HUES6 (cell line): ENCODE results near the gene SPSB1.

ENCODE experiments used
- H3K27ac ChIP-seq: 2 replicates; pipeline ENCODE4 v1.7.0; 2013; ENCODE audit warnings: low read depth, mild to moderate bottlenecking, low read length, inconsistent platforms
- H3K27me3 ChIP-seq: 2 replicates; pipeline ENCODE4 v1.6.1; 2013; ENCODE audit warnings: low read length; ENCODE audit not compliant: control insufficient read depth, insufficient read depth
- H3K36me3 ChIP-seq: 2 replicates; pipeline ENCODE4 v1.6.1; 2013; ENCODE audit warnings: low read length; ENCODE audit not compliant: control insufficient read depth, insufficient read depth
- H3K4me1 ChIP-seq: 2 replicates; pipeline ENCODE4 v1.6.1; 2013; ENCODE audit warnings: low read length; ENCODE audit not compliant: control insufficient read depth, insufficient read depth
- H3K4me3 ChIP-seq: 2 replicates; pipeline ENCODE4 v1.5.1; 2013; ENCODE audit warnings: low read depth, low read length
- H3K9ac ChIP-seq: one replicate; pipeline ENCODE4 v1.6.1; 2013; ENCODE audit warnings: mild to moderate bottlenecking, low read length
- H3K9me3 ChIP-seq: 2 replicates; pipeline ENCODE4 v1.6.1; 2013; ENCODE audit warnings: low read depth, low read length; ENCODE audit not compliant: control insufficient read depth, insufficient read depth

SPSB1 gene

GRCh38 chr1:9262096-9262986, 30.4 kb upstream of the SPSB1 start:
- Histone ChIP-seq H3K27me3 (no peaks in the 10 kb centered on the region), H3K36me3 (peaks cover 9% of the 10 kb centered on the region; the same call in 1 of the 2 replicates), H3K9me3 (peaks cover 26% of the 10 kb centered on the region), H3K4me1 (peaks cover 2% of the 10 kb centered on the region; the same call in 1 of the 2 replicates), H3K9ac (no peak overlapping the region), H3K27ac (no peak overlapping the region), H3K4me3 (no peak overlapping the region)

DNA sequence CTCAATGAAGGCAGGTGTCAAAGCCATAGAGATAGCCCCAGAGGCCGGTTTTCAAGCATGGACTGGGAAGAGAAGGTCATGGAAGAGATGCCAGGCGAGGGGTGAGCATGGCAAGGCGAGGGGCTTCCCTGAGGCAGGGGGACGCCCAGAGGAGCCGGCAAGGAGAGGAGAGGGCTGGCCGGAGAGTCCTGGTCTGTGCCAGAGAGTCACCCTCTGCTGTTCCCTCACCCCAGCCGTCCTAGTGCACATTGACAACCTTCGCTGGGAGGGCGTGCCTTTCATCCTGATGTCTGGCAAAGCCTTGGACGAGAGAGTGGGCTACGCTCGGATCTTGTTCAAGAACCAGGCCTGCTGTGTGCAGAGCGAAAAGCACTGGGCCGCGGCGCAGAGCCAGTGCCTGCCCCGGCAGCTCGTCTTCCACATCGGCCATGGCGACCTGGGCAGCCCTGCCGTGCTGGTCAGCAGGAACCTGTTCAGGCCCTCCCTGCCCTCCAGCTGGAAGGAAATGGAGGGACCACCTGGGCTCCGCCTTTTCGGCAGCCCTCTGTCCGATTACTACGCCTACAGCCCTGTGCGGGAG, 29.3 kb upstream of the SPSB1 start:
- Histone ChIP-seq H3K27me3 (no peaks in the 10 kb centered on the region), H3K4me3 (no peak overlapping the region), H3K9me3 (peaks cover 20% of the 10 kb centered on the region), H3K9ac (no peak overlapping the region), H3K36me3 (peaks cover 9% of the 10 kb centered on the region; the same call in 1 of the 2 replicates), H3K4me1 (peaks cover 2% of the 10 kb centered on the region; the same call in 1 of the 2 replicates), H3K27ac (no peak overlapping the region)

DNA sequence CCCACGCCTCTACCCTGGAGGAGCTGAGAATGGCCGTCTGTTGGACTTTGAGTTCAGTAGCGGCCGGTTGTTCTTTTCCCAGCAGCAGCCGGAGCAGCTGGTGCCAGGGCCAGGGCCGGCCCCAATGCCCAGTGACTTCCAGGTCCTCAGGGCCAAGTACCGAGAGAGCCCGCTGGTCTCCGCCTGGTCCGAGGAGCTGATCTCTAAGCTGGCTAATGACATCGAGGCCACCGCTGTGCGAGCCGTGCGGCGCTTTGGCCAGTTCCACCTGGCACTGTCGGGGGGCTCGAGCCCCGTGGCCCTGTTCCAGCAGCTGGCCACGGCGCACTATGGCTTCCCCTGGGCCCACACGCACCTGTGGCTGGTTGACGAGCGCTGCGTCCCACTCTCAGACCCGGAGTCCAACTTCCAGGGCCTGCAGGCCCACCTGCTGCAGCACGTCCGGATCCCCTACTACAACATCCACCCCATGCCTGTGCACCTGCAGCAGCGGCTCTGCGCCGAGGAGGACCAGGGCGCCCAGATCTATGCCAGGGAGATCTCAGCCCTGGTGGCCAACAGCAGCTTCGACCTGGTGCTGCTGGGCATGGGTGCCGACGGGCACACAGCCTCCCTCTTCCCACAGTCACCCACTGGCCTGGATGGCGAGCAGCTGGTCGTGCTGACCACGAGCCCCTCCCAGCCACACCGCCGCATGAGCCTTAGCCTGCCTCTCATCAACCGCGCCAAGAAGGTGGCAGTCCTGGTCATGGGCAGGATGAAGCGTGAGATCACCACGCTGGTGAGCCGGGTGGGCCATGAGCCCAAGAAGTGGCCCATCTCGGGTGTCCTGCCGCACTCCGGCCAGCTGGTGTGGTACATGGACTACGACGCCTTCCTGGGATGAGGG, 28.5 kb upstream of the SPSB1 start:
- H3K27ac ChIP-seq: no peak overlapping the region
- no peak overlapping the region for H3K9ac ChIP-seq
- H3K36me3 ChIP-seq: peaks cover 9% of the 10 kb centered on the region; the same call in 1 of the 2 replicates
- no peak overlapping the region for H3K4me3 ChIP-seq
- no peaks in the 10 kb centered on the region for H3K27me3 ChIP-seq
- peaks cover 2% of the 10 kb centered on the region; the same call in 1 of the 2 replicates for H3K4me1 ChIP-seq
- H3K9me3 ChIP-seq: peaks cover 13% of the 10 kb centered on the region

- Histone ChIP-seq H3K36me3 (peaks cover 9% of the 10 kb centered on the region; the same call in 1 of the 2 replicates), H3K27me3 (no peaks in the 10 kb centered on the region), H3K9ac (no peak overlapping the region), H3K4me3 (no peak overlapping the region), H3K9me3 (peaks cover 5% of the 10 kb centered on the region), H3K4me1 (peaks cover 2% of the 10 kb centered on the region; the same call in 1 of the 2 replicates), H3K27ac (no peak overlapping the region)
Observed at GRCh38 chr1:9265037-9265436, 27.7 kb upstream of the SPSB1 start.

- Histone ChIP-seq H3K27me3 (no peaks in the 10 kb centered on the region), H3K4me1 (peaks cover 5% of the 10 kb centered on the region; the same call in 1 of the 2 replicates), H3K4me3 (no peak overlapping the region), H3K36me3 (peaks cover 9% of the 10 kb centered on the region; the same call in 1 of the 2 replicates), H3K9ac (no peak overlapping the region), H3K27ac (no peak overlapping the region), H3K9me3 (no peaks in the 10 kb centered on the region)
Observed at GRCh38 chr1:9265968-9266367, 26.7 kb upstream of the SPSB1 start.

GRCh38 chr1:9267352-9267686, 25.4 kb upstream of the SPSB1 start:
- Histone ChIP-seq H3K9ac (no peak overlapping the region), H3K4me1 (peaks cover 5% of the 10 kb centered on the region; the same call in 1 of the 2 replicates), H3K27me3 (no peaks in the 10 kb centered on the region), H3K9me3 (no peaks in the 10 kb centered on the region), H3K36me3 (peaks cover 9% of the 10 kb centered on the region; the same call in 1 of the 2 replicates), H3K27ac (no peak overlapping the region), H3K4me3 (no peak overlapping the region)

DNA sequence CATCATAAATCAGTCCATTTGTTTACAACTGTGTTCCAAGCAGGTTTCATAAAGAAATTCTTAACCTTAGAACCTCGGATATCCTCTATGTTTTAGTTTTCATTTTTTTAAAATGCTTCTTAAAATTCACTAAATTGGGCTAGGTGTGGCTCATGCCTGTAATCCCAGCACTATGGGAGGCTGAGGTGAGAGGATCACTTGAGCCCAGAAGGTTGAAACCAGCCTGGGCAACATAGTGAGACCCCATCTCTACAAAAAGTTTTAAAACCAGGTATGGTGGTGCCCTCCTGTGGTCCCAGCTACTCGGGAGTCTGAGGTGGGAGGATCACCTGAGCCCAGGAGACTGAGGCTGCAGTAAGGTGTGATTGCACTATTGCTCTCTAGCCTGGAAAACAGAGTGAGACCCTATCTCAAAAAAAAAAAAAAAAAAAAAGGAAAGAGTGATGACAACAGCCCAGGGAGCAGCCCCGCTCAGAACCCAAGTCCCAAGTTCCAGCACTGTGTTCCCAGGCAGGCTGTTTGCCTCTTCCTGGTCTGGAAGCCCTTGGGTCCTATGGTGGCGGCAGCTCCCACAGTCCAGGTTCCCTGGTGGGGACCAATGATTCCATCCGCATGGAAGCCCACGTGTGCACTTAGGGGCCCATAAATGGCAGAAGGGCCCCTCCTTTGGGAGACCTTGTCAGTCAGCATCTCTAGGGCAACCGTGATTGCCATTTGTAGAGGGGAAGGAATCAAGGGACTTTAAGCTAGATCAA, 24.7 kb upstream of the SPSB1 start:
- H3K27me3 ChIP-seq: no peaks in the 10 kb centered on the region

GRCh38 chr1:9269078-9269501, 23.6 kb upstream of the SPSB1 start:
- H3K9ac ChIP-seq: no peak overlapping the region
- peaks cover 5% of the 10 kb centered on the region; the same call in 1 of the 2 replicates for H3K4me1 ChIP-seq
- H3K9me3 ChIP-seq: no peaks in the 10 kb centered on the region
- H3K27me3 ChIP-seq: no peaks in the 10 kb centered on the region
- H3K27ac ChIP-seq: no peak overlapping the region
- no peak overlapping the region for H3K4me3 ChIP-seq
- H3K36me3 ChIP-seq: peaks cover 9% of the 10 kb centered on the region; the same call in 1 of the 2 replicates

More for the DNA sequence above, 24.7 kb upstream of the SPSB1 start:
- no peak overlapping the region for H3K27ac ChIP-seq
- no peak overlapping the region for H3K4me3 ChIP-seq
- H3K4me1 ChIP-seq: peaks cover 5% of the 10 kb centered on the region; the same call in 1 of the 2 replicates
- H3K36me3 ChIP-seq: peaks cover 9% of the 10 kb centered on the region; the same call in 1 of the 2 replicates
- no peak overlapping the region for H3K9ac ChIP-seq
- H3K9me3 ChIP-seq: no peaks in the 10 kb centered on the region

DNA sequence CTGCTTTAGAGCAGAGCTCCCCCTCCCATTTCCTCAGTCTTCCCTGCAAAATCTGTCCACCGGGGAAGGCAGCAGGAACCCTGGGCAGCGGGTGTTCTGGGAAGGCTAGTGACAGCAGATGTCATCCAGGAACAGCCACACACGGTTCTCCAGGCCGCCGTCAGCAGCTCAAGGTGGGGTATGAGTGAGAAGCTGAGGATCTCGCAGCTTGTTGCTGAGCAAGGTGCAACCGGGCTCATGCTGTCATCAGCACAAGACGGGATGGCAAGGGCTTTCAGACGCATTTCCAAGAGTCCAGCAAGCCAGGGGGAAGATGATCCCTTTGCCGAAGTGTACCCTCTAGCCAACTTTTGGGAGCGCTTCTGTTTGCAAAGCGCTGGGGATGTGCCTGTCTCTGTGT, 23.0 kb upstream of the SPSB1 start:
- no peak overlapping the region for H3K9ac ChIP-seq
- no peaks in the 10 kb centered on the region for H3K9me3 ChIP-seq
- no peak overlapping the region for H3K27ac ChIP-seq
- H3K27me3 ChIP-seq: no peaks in the 10 kb centered on the region
- H3K4me3 ChIP-seq: no peak overlapping the region
- peaks cover 5% of the 10 kb centered on the region; the same call in 1 of the 2 replicates for H3K4me1 ChIP-seq
- peaks cover 3% of the 10 kb centered on the region; the same call in 1 of the 2 replicates for H3K36me3 ChIP-seq

- no peaks in the 10 kb centered on the region for H3K9me3 ChIP-seq
- no peak overlapping the region for H3K27ac ChIP-seq
- no peak overlapping the region for H3K9ac ChIP-seq
- peaks cover 9% of the 10 kb centered on the region; the same call in 1 of the 2 replicates for H3K4me1 ChIP-seq
- no peaks in the 10 kb centered on the region for H3K36me3 ChIP-seq
- no peak overlapping the region for H3K4me3 ChIP-seq
- no peaks in the 10 kb centered on the region for H3K27me3 ChIP-seq
Observed at GRCh38 chr1:9270290-9270883, 22.3 kb upstream of the SPSB1 start.
